GM18508 (cell line): ENCODE data around the gene SPN.
"Not testable (repeated sequence)": the region's sequence is repeated elsewhere in the genome, so short reads cannot be mapped to it uniquely, and the experiment has no call there.

Source experiments
- ATAC-seq: cut with Tn5 transposase; IDR thresholded peaks from one replicate; pipeline ENCODE4 v1.9.1; 2021; ENCODE audit warnings: moderate number of reproducible peaks; ENCODE audit not compliant: insufficient read depth, unreplicated experiment

Gene SPN

GRCh38 chr16:29674188-29674587 is 11.1 kb downstream of the SPN start:
- ATAC-seq: no peak

GRCh38 chr16:29675811-29676643 is 13.0 kb downstream of the SPN start:
- no peak for ATAC-seq

GRCh38 chr16:29676989-29677785 is 14.1 kb downstream of the SPN start:
- ATAC-seq: no peak

GRCh38 chr16:29678691-29679267 is 15.7 kb downstream of the SPN start, which contains the start of gene QPRT:
Gene QPRT, plus strand, starts transcription at chr16:29679180. Its CDS starts 18 bp downstream, at chr16:29679198.
- ATAC-seq: no peak

- no peak for ATAC-seq
Measured at GRCh38 chr16:29680180-29680598, 17.1 kb downstream of the SPN start.

GRCh38 chr16:29683543-29684090 is 20.6 kb downstream of the SPN start:
- no peak for ATAC-seq

GRCh38 chr16:29684679-29685078 is 21.6 kb downstream of the SPN start:
- ATAC-seq: no peak

GRCh38 chr16:29686740-29687332 is 23.8 kb downstream of the SPN start:
- ATAC-seq: no peak

GRCh38 chr16:29687755-29688154 is 24.7 kb downstream of the SPN start:
- ATAC-seq: no peak

GRCh38 chr16:29688172-29688571 is 25.1 kb downstream of the SPN start:
- ATAC-seq: no peak

GRCh38 chr16:29689490-29690351 is 26.7 kb downstream of the SPN start:
- not testable (repeated sequence) for ATAC-seq

- ATAC-seq: not testable (repeated sequence)
Measured at GRCh38 chr16:29692606-29693005, 29.6 kb downstream of the SPN start.

GRCh38 chr16:29694384-29695195 is 31.5 kb downstream of the SPN start:
- ATAC-seq: no peak

GRCh38 chr16:29695675-29696074 is 32.6 kb downstream of the SPN start:
- ATAC-seq: not testable (repeated sequence)

- ATAC-seq: no peak
Measured at GRCh38 chr16:29696881-29697331, 33.9 kb downstream of the SPN start.

- ATAC-seq: no peak
Measured at GRCh38 chr16:29697391-29697790, 34.3 kb downstream of the SPN start.

GRCh38 chr16:29698042-29698441 is 35.0 kb downstream of the SPN start:
- no peak for ATAC-seq
